IPS DF 19.7 (cell line): Measurements from ENCODE around the gene SERBP1.

Experiments
- DNase-seq: peaks from one replicate; pipeline ENCODE4 v3.0.0-alpha.2; 2013; ENCODE audit warnings: low read depth, low spot score

SERBP1 gene

GRCh38 chr1:67367370-67368045, 62.7 kb downstream of the SERBP1 start:
- DNase-seq = no peak

GRCh38 chr1:67361641-67362040, 68.6 kb downstream of the SERBP1 start:
- no peak for DNase-seq

- no peak for DNase-seq
These were observed 70.6 kb downstream of the SERBP1 start for GRCh38 chr1:67359592-67359991.
